ENCODE measurements around the gene CCN6. TPM values are rescaled to one million over a fixed set of nuclear protein-coding genes. Genes with fewer than 3 reads are reported as not detected.

The CCN6 gene
- total RNA-seq, 2 donors from 2014 or later, result not detected

DNA sequence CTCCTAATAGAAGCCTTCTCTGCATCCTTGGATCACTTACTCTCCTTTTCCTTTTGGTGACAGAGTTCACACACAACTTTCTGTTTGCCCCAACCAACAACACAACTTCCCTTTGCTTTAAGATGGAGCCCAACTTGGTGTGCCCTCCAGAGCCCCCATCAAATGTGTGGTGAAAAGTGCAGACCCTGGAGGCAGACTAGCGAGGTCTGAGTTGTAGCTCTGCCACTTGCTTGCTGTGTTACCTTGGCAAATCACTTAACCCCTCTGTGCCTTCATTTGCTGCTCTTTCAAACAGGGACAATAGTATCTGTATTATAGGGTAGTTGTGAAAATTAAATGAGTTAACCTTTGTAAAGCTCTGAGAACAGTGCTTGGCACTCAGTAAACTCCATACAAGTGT lies 34.3 kb upstream of the CCN6 start:
- H3K36me3 Mint-ChIP-seq, result peaks cover 10% of the 10 kb centered on the region
- no peak overlapping the region for H3K4me3 Mint-ChIP-seq
- no peaks in the 10 kb centered on the region for H3K4me1 Mint-ChIP-seq (ENCODE audit: low read depth in 2 of 2)
- H3K27ac Mint-ChIP-seq, result no peak overlapping the region
- H3K27me3 Mint-ChIP-seq, result no peaks in the 10 kb centered on the region
- DNase-seq (ENCODE audit: low spot score) (no peak), ATAC-seq (no peak)
- peaks cover 8% of the 10 kb centered on the region for H3K9me3 Mint-ChIP-seq

DNA sequence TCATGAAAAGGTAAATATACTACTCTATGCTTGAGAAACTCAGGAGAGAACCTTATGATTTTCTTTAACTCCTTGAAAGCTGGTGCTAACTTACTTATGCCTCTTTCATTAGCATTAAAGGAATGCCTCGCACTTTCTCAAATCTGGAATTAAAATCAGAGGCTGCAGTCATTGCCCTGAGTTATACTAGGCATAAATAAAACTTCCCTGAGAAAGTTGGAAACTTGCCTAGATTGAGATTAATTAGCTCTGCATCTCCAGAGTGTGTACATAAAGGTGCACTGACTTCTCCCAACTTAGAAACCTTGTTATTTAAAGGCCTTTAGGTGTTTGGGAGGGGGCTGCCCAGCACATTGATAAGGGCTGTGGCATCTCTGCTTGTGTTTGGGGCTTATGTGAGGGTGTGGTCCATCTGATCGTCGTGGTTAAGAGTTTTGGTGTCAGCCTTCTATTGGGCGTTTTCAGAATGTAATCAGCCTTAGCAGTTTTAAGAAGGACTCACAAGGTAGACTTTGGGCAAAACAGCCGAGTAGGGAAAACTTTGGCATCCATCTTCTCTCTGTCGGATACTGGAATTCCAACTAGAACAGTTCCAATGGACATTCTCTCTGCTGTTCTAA lies 32.1 kb upstream of the CCN6 start:
- no peak for ATAC-seq
- no peaks in the 10 kb centered on the region for H3K27me3 Mint-ChIP-seq

DNA sequence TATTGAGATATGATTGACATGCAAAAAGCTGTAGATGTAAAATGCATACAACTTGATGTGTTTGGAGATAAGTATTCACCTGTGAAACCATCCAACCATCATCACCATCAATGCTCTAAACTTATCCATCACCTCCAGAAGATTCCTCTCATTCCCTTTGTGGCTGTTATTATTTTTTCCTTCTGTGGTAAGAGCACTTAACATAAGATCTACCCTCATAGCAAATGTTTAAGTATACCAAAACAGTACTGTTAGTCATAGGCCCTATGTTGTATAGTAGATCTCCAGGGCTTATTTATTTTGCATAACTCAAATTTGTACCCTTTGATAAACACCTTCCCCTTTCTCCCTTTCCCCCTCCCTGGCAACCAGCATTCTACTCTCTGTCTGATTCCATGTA lies 31.2 kb upstream of the CCN6 start:
- Mint-ChIP-seq H3K9me3 (peaks cover 9% of the 10 kb centered on the region), H3K4me3 (no peak overlapping the region), H3K4me1 (ENCODE audit: low read depth in 2 of 2) (peaks cover 9 to 14% of the 10 kb centered on the region in 2 donors), H3K27me3 (no peaks in the 10 kb centered on the region), H3K36me3 (peaks cover 11% of the 10 kb centered on the region), H3K27ac (no peak overlapping the region)
- no peak for DNase-seq (ENCODE audit: low spot score)
- no peak for ATAC-seq

More for the DNA sequence above, 32.1 kb upstream of the CCN6 start:
- Mint-ChIP-seq H3K27ac (no peak overlapping the region), H3K36me3 (peaks cover 11% of the 10 kb centered on the region), H3K9me3 (peaks cover 9% of the 10 kb centered on the region), H3K4me1 (ENCODE audit: low read depth in 2 of 2) (peaks cover 3 to 5% of the 10 kb centered on the region in 2 donors), H3K4me3 (no peak overlapping the region)
- no peak for DNase-seq (ENCODE audit: low spot score)

DNA sequence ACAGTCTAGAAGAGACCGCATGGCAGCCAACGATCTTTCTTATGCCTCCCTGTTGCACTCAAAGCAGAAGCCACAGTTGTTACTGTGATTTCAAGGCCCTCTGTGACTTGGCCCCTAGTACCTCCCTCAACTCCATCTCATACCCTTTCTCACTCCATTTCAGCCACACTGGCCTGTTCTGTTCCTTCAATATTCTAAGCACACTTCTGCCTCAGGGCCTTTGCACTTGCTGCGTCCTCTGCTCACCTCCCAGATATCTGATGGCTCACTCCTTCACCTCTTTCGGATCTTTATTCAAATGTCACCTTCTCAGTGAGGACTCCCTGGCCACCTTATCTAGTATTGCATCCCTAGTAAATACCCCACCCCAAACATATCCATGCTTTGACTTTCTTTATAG lies 29.4 kb upstream of the CCN6 start:
- no peaks in the 10 kb centered on the region for H3K27me3 Mint-ChIP-seq
- H3K4me1 Mint-ChIP-seq (ENCODE audit: low read depth in 2 of 2), result peaks cover 26 to 28% of the 10 kb centered on the region in 2 donors
- H3K36me3 Mint-ChIP-seq, result peaks cover 11% of the 10 kb centered on the region
- peaks cover 9% of the 10 kb centered on the region for H3K9me3 Mint-ChIP-seq
- DNase-seq (ENCODE audit: low spot score) (no peak), ATAC-seq (no peak)
- no peak overlapping the region for H3K4me3 Mint-ChIP-seq
- no peak overlapping the region for H3K27ac Mint-ChIP-seq

DNA sequence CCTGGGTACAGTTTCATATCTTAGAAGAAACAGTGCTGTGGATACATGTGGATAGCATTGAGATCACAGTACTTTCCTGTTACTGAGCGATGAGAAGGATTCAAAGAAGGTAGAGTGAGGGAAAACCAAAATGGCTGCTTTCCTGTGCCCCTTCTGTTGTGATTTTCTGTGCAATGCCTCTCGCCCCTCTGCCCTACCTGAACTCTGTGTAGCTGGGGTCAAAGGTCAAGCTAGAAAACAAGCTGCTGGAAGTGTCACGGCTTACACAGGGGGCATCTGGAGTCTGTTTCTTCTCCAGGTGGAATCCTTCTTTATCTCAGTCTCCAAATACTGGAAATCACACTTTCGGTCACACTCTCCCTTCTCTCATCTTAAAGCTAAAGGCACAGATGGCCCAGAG lies 27.0 kb upstream of the CCN6 start:
- Mint-ChIP-seq H3K9me3 (peaks cover 9% of the 10 kb centered on the region), H3K4me1 (ENCODE audit: low read depth in 2 of 2) (peaks cover 31% of the 10 kb centered on the region in 2 donors), H3K27me3 (no peaks in the 10 kb centered on the region), H3K27ac (peak overlapping the region; percentile 65 to 78), H3K36me3 (peaks cover 11% of the 10 kb centered on the region), H3K4me3 (peak overlapping the region; percentile 4)
- DNase-seq (ENCODE audit: low spot score), result no peak
- no peak for ATAC-seq

DNA sequence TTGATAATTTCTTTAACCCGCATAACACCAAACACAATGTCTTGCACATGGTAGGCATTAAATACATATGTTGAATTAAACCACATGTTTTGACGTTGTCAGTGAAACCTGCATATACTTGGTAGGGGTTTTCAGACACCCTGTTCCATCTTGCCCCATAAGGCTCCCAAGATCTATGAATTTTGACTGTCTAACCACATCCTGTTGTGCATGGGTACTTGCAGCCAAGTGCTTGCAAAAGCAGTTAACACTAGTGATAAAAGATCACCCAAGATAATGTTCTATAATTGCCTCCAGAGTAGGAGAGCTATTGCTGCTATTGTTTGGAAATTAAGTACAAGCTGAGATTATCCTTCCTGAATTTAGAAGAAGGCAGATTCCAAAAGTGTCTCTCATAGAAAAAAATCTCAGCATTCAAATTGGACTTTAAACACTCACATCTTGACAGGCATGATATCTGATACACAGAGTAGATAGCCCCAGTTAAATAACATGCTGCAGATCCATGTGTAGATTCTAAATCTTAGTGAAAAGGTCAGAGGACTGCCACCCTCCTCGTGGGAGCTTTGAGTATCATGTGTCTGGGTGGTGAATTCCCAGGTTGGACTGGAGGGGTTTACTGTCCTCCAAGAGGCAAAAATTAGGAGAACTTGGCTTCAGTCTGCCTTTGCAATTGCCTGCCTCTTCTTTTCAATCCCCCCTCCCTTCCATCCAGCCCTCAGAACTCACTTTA lies 25.8 kb upstream of the CCN6 start:
- peak overlapping the region; percentile 62 for H3K4me3 Mint-ChIP-seq
- H3K4me1 Mint-ChIP-seq (ENCODE audit: low read depth in 2 of 2), result peaks cover 31% of the 10 kb centered on the region in 2 donors
- peaks cover 9% of the 10 kb centered on the region for H3K9me3 Mint-ChIP-seq
- H3K27ac Mint-ChIP-seq, result peak overlapping the region; percentile 65 to 78
- DNase-seq (ENCODE audit: low spot score), result peak; percentile 74
- peaks cover 11% of the 10 kb centered on the region for H3K36me3 Mint-ChIP-seq
- H3K27me3 Mint-ChIP-seq, result no peaks in the 10 kb centered on the region
- peak; percentile 92 to 95 for ATAC-seq

DNA sequence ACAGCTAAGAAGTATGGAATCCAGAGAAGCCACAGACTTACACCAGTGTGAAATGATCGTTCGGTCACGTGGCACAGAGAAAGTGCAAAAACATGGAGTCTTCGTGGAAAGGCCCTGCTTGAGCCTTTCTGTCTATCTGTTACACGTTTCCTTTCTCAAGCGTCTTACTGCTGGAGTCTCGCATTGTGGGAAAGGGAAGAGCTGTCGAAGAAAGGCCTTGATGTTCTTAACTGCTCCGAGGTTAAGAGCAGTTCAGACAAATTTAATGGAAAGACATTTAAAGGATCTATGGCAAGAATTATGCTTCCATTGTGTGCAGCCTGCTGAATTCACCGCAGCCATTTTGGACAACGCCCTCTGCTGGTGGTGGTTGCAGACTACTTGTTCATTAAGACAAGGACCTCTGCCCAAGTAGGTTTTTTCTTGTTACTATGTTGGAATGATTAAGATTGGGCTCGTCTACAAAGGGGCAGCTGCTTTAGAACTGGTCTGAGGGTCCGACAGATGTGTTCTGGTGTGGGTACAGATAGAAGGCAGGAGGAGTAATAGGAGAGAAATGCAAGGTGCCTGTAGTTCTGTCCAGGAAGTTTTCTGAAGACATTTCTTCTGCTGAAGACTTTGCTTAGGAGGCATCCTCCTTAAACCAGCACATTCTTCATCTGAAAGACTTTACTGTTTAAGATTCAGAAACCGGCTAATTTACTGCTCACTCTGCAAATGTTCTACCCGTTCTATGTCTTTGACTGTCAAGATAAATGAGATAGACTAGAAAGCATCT lies 24.7 kb upstream of the CCN6 start:
- H3K27me3 Mint-ChIP-seq, result peaks cover 0 to 2% of the 10 kb centered on the region in 2 donors
- peaks cover 31% of the 10 kb centered on the region in 2 donors for H3K4me1 Mint-ChIP-seq (ENCODE audit: low read depth in 2 of 2)
- H3K27ac Mint-ChIP-seq, result peak overlapping the region; percentile 2 to 47
- ATAC-seq, result no peak
- H3K9me3 Mint-ChIP-seq, result peaks cover 4% of the 10 kb centered on the region
- peaks cover 5% of the 10 kb centered on the region for H3K36me3 Mint-ChIP-seq
- peak; percentile 71 for DNase-seq (ENCODE audit: low spot score)
- peak overlapping the region; percentile 20 for H3K4me3 Mint-ChIP-seq

DNA sequence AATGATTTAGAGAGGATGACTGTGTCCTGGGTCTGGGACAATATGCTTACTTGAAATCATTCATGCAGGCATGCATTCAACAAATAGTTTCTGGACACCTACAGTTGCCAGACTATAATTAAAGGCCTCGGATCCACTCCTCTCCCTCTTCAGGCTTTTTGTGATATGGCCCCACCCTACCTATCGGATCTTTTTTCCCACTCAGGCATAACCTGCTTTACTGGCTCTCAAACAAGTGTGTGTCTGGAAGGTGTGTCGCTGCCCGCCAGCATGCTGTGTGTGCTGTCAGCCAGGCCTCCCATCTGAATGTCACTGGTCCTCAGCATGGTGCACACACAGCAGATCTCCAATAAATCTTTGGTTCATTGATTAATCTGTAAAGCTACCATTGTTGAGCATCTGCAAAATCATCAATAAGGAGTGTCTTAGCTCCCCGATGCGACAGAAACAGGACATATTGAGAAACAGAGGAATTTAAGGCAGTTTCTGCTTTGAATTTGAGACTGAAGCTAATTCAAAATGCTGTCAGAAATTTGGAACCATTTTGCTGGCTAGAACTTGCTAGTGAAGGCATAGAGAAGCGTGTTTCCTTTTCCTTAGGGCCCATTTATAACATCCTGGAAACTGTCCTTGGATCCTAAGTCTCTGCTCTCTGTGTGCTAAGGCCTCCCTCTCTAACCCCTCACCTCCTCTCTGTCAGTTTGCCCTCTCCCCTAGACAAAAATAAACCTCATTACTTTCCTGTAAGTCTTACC lies 23.5 kb upstream of the CCN6 start:
- Mint-ChIP-seq H3K4me1 (ENCODE audit: low read depth in 2 of 2) (peaks cover 31 to 36% of the 10 kb centered on the region in 2 donors), H3K9me3 (no peaks in the 10 kb centered on the region)

DNA sequence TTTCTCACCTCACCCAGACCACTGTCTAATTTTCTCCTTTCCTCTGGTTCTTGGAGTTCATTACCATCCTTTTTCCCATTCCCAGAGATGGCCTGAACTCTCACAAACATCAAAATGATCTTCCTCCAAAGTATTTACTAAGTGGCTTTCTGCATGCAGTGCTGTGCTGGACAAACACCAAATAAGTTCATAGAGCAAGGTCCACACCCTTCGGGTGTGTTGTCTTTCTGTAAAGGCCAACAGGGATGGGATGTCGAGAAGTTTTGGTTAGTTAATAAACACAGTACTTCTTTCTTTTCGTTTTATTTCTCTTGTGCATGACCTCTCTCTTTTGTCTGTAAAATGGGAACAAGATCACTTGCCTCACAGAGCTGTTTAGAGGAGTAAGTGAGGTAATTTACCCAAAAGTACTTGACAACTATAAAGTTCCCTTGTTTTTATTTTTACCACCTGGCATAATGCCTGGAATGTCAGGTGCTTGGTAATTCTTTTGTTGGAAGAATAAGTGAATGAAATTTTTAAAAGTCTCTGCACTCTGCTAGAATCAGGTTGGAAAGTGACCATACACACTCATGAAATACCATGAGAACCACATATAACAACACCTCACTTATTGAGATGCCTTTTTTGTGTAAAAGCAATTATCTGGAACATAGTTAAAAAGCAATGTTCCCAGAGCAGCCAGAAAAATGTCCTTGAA lies 22.8 kb upstream of the CCN6 start:
- no peak for ATAC-seq
- Mint-ChIP-seq H3K4me3 (no peak overlapping the region), H3K4me1 (ENCODE audit: low read depth in 2 of 2) (peaks cover 31 to 36% of the 10 kb centered on the region in 2 donors)

More for the DNA sequence above, 23.5 kb upstream of the CCN6 start:
- DNase-seq (ENCODE audit: low spot score) (no peak), ATAC-seq (no peak)
- Mint-ChIP-seq H3K27ac (peak overlapping the region; percentile 3 to 29), H3K27me3 (peaks cover 0 to 2% of the 10 kb centered on the region in 2 donors), H3K4me3 (no peak overlapping the region), H3K36me3 (no peaks in the 10 kb centered on the region)

DNA sequence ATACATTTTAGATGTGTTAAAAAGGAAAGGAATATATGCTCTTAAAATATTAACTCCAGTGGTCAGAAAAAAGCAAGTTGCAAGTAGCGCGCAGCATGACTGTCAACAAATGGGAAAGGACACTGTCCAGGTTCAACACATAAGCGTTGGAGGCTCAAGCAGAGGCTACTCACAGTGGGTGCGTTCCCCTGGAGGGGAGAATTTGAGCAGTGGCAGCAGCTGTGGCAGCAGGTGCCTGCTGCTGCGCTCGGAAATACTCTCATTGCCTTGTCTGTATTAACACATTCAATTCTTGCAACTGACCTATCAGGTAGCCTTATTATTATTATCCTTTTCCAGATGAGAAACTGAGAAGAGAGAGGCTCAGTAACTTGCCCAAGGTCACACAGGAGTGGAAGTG lies 21.9 kb upstream of the CCN6 start:
- no peak overlapping the region for H3K27ac Mint-ChIP-seq
- no peak for ATAC-seq

More for the DNA sequence above, 22.8 kb upstream of the CCN6 start:
- H3K27me3 Mint-ChIP-seq, result peaks cover 0 to 2% of the 10 kb centered on the region in 2 donors
- H3K36me3 Mint-ChIP-seq, result no peaks in the 10 kb centered on the region
- no peak for DNase-seq (ENCODE audit: low spot score)
- peak overlapping the region; percentile 3 to 29 for H3K27ac Mint-ChIP-seq
- H3K9me3 Mint-ChIP-seq, result no peaks in the 10 kb centered on the region

DNA sequence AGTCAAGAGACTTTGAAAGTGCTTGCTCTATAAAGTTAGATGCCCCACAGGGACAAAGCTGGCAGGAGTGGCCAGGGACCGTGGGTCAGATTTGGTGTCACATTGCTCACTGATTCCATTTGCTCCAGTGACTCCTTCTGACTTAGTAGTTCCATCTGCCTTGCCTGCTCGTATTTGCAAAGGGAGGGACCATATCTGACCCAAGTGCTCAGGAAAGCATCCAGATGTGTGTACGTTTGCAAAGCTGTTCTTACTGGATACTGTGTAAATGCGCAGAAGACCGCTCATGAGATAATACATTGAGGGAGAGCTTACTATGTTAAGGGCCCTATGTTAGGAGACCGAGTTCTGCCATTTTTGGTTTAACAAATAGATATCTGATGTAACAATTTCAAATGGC lies 21.2 kb upstream of the CCN6 start:
- Mint-ChIP-seq H3K4me1 (ENCODE audit: low read depth in 2 of 2) (peaks cover 22% of the 10 kb centered on the region in 2 donors), H3K4me3 (no peak overlapping the region), H3K36me3 (no peaks in the 10 kb centered on the region), H3K27me3 (peaks cover 0 to 2% of the 10 kb centered on the region in 2 donors), H3K9me3 (no peaks in the 10 kb centered on the region), H3K27ac (no peak overlapping the region)
- ATAC-seq, result no peak
- no peak for DNase-seq (ENCODE audit: low spot score)

More for the DNA sequence above, 21.9 kb upstream of the CCN6 start:
- no peak for DNase-seq (ENCODE audit: low spot score)
- H3K36me3 Mint-ChIP-seq, result no peaks in the 10 kb centered on the region
- H3K27me3 Mint-ChIP-seq, result peaks cover 0 to 2% of the 10 kb centered on the region in 2 donors
- no peak overlapping the region for H3K4me3 Mint-ChIP-seq
- H3K9me3 Mint-ChIP-seq, result no peaks in the 10 kb centered on the region
- H3K4me1 Mint-ChIP-seq (ENCODE audit: low read depth in 2 of 2), result peaks cover 28 to 30% of the 10 kb centered on the region in 2 donors

DNA sequence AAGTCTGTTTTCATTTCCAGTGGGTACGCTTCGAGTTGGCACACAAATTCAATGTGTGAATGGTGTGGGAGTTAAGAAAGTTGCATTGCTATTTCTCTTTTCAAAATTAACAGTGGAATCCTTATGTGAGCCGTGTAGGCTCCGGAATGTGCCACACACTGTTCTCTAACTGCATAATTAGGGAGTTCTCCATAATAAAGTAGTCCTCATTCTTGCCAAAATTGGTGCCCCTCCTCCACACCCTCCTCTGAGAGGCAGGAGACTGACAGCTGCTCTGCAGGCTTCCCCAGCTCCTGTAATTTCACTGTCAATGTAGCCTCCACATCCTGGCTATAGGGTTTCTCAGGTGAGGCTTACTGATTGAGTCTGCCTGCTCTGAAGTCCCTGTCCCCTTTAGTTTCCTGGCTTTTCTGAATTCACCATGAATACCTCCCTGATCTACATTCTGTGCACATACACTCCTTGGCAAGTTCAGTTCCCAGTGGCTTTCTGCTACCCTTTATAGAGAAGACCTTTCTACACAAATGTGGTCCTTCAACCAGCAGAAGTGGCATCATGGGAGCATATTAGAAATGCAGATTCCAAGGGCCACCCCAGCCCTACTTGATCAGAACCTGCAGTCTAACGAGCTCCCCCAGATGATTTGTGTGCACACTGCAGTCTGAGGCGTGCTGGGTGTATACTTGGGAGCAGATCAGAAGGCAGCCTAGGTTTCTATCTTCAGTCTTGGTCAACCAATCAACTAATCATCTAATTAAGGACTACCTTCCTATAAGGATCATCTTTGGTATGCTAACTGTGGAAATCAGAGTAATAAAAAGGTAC lies 19.9 kb upstream of the CCN6 start:
- Mint-ChIP-seq H3K27ac (no peak overlapping the region), H3K27me3 (peaks cover 0 to 2% of the 10 kb centered on the region in 2 donors), H3K9me3 (no peaks in the 10 kb centered on the region), H3K4me3 (no peak overlapping the region), H3K4me1 (ENCODE audit: low read depth in 2 of 2) (peaks cover 10 to 13% of the 10 kb centered on the region in 2 donors), H3K36me3 (no peaks in the 10 kb centered on the region)
- ATAC-seq (no peak), DNase-seq (ENCODE audit: low spot score) (no peak)

Data from natural killer cell treated with Interleukin-12 subunit alpha and Interleukin-12 subunit beta and Interleukin-15 and Interleukin-18, amount 100 ng/mL, for 72 hours (primary cell).